ENCODE results near the gene PTPRS.

PTPRS gene

DNA sequence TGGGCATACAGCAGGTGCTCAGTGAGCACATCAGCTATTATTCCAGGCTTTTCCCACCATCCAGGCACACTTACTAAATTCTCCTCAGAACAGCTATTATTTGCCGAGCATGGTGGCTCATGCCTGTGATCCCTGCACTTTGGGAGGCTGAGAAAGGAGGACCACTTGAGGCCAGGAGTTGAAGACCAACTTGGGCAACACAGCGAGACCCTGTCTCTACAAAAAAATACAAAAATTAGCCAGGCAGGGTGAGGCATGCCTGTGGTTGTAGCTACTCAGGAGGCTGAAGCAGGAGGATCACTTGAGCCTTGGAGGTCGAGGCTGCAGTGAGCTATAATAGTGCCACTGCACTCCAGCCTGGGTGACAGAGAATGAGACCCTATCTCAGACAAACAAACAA lies 35.4 kb downstream of the PTPRS start:
- no peak for DNase-seq

DNA sequence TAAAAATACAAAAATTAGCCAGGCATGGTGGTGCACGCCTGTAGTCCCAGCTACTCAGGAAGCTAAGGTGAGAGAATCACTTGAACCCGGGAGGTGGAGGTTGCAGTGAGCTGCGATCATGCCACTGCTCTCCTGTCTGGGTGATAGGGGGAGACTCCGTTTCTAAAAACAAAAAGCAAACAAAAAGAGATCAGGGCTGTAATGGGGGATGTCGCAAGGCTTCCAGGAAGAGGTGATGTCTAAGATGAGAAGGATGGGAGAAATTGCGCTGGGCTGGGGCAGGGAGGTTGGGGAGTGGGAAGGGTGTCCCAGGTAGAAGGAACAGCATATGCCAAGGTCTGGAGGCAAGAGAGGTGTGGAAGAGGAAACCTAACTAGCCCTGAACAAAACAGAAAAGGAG lies 36.1 kb downstream of the PTPRS start:
- no peak for DNase-seq

DNA sequence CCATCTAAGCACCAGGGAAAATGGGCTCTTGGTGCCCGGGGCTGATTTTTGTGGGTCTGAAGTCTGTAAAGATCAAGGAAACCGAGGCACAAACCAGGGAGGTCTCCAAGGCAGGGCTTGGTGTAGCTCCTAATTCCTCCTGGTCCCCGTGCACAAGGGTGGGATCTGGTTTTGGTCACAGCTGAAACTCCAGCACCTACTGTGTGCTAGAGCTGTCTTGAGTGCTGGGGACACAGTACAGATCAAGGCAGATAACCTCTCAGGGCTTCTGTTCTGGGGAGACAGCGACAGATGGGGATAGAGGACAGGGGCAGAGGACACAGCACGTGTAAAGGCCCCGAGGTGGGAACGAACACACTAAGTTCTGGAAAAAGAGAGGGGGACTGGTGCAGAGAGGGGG lies 37.4 kb downstream of the PTPRS start:
- no peak for DNase-seq

DNA sequence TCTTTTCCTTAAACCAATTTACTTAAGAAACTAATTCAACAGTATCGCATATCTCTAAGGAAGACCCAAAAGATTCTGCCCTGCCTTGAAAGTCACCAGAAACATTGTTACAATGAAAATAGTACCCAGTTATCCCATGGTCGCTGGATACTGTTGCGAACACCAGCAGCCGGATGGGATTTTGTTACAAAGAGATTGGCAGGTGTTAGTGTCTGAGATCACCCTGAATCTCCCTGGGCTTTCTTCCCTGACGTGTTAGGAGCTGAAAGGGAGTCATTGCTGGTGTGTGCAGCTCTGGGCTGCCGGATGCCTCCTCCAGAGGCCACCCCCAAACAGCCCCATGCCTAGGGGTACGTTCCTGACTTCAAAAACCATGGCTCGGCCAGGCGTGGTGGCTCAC lies 38.2 kb downstream of the PTPRS start:
- no peak for DNase-seq

DNA sequence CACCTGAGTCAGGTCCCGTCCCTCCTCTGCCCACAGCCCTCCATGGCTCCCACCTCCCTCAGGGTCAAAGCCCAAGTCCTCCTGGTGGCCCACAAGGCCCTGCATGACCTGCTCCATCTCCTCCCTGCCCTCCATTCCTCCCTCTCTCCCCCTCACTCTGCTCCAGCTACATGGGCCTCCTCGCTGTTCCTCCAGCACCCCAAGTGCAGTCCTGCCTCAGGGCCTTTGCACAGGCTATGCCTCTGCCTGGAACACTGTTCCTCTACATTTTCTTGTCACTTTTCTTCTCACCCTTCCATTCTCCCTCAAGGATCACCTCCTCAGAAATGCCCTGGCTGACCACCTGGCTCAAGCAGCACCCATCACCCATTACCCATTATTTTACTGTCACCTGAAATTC lies 41.5 kb downstream of the PTPRS start:
- DNase-seq = no peak

DNA sequence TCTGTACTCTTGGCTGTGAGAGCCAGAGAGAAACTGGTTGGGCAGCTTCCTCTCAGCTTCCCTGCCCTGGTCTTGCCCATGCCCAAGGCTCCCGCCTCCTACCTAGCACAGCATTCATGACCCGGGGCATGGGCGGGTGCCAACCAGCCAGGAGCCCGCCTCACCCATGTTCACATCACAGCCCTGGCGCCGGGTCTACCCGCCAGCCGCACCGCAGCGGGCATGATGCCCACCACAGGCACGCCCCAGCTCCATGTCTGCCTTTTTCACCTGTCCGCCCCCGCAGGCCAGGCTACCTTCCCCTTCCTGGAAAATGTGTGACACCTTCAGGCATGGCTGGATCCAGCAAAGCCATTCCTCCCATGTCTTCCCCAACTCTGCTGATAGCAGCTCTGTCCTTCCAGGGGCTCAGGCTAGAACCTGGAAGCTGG lies 42.1 kb downstream of the PTPRS start:
- DNase-seq = no peak

DNA sequence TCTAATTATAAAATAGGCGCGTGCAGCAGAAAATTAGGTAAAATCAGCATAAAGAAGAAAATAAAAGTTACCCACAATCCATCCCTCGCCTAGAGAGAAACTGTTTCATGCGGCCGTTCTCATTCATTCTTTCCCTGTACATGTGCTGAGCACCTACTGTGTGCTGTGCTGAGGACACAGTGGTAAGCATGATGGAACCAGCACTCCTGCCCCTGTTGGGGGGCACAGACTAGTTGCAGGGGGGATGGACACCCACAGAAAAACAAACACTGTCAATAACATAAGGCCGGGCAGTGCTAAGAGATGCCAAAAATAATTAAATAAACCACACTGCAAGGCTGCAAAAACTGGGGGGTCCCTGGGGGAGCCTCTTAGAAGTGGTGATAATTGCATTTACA lies 43.3 kb downstream of the PTPRS start:
- no peak for DNase-seq

DNA sequence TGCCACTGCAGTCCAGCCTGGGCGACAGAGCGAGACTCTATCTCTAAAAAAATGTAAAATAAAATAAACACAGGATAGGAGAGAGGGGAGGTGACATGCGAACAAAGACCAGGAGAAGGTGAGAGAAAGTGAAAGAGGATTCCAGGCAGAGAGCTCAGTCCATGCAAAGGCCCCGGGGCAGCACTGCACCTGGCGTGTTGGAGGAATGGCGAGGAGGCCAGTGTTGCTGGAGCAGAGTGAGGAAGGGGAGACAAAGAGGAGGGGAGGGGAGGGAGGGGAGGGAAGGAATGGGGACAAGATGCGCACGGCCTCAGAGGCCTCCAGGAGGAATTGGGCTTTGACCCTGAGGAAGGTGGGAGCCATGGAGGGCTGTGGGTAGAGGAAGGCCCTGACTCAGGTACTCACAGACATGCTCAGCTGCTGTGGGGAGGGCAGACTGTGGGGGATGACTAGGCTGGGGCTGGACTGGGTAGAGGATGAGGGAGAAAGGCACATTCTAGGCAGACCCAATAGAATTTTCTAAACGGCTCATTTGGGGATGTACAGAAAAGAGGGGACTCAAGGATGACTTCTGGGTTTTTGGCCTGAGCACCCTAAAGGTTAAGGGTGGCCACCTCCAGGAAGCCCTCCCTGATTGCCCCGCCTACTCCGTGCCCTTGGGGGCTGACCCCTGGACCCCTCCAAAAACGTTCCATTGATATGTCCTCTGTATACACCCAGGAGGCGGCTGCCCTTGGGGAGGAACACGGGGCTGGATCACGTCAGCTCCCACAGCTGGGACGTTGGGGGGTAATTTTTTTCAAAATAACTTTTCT lies 43.9 kb downstream of the PTPRS start:
- no peak for DNase-seq

DNA sequence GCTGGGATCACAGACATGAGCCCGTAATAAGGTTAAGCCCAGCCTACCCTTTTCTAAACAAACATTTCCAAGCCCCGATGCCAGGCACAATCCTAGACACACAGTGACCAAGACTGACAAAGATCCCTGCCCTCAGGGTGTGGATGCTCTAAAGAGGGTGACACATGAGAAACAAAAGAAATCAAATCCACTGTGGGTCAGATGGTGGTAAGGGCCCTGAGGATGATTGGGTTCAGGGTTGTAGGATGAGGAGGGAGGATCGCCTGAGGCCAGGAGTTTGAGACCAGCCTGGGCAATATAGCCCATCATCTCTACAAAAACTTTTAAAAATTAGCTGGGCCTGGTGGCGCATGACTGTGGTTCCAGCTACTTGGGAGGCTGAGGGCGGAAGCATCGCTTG lies 44.6 kb downstream of the PTPRS start:
- DNase-seq = no peak

DNA sequence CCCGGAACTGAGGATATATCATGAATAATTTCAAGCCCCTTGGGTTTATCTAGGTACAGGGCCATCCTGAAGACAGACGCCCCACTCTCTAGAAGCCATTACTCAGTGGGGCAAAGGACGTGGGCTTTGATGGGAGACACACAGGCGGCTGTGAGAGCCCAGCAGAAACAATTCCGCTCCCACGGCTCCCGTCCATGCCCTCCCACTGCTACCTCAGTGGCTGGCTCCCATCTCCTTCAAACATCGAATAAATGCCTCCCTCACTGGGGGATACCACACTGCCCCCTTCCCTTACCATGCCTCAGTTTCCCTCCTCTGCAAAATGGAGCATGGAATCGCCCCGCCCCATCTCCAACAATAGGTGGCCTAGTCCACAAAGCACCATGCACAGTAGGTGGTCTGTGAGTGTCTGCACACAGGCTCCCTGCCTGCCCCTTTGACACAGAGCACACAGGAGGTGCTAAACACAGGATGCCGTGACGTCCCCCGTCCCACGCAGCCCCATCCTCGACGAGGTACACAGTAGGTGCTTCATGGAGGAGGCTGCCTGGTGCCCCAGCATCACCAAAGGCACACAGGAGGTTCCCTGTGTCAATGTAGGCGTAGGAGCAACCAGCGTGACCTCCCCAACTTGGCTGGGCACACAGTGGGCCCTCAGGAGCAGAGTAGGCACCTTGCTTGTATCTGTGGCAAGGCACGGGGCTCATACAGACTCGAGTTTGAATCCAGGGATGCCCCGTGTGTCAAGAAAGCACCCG lies 46.0 kb downstream of the PTPRS start:
- no peak for DNase-seq

DNA sequence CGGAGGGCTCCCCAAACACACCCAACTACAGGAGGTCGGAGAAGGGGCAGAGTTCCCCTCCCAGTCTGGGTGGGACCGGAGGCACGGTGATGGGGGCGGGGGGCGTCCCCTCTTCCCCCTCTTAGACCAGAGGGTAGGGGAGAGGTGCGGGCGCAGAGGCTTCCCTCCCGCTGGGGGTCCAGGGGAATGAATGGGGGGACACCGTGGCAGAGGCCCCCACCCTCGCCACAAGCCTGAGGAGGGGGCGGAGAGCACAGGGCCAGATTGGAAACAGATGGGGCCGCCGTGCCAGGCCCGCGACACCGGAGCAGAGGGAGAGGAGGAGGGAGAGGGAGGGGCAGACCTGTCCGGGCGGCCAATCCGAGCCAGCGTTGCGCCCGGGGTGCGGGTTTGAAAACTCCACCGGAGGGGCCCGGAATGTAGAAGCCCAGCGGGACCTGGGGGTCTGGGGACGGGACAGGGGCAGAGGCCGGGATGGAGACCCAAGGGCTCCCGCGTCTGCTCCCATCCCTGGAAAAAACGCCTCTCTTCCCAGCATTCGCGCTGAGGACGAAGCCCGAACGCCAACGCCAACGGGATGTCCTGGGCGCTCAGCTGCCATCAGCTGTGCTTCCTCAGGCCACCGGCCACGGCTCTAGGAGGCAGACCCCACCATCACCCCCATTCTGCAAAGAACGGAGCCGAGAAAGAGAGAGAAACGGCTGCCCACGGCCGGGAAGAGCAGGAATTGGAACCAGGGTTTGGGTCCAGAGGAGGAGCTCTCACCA lies 46.8 kb downstream of the PTPRS start:
- no peak for DNase-seq

DNA sequence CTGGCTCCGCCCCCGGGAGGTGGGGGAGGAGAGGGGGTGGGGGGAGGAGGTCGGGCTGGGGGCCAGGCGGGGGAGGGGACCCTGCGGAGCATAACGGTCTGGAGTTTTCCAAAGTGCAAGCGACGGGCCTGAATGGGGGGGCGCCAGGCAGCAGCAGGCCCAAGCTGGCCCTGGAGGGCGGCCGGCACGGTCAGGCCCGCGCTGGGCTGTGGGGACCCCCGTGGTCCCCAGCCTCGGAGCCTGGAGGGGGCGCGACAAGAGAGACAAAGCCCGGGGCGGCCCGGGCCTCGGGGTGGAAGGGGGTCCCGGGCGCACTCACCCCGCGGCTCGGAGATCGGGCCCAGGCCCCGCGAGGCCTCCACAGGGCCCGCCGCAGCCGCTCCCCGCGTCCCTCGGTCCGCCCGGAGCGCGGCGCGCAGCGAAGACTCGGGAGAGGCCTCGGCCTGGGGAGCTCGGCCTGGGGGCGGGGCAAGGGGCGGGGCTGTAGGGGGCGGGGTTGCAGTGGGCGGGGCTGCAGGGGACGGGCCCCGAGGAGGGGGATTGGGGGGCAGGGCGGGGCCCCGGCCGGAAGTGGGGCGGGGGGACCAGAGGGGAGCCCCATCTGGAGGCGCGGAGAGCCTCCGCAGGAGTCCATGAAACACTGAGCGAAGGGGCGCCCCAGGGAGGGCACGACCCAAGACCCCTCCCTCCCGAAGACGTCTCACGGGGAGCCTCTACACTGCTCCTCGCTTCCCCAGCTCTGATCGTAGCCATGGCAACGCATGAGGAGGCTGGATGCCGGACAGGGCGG lies 47.6 kb downstream of the PTPRS start:
- DNase-seq = peak; percentile 59

DNA sequence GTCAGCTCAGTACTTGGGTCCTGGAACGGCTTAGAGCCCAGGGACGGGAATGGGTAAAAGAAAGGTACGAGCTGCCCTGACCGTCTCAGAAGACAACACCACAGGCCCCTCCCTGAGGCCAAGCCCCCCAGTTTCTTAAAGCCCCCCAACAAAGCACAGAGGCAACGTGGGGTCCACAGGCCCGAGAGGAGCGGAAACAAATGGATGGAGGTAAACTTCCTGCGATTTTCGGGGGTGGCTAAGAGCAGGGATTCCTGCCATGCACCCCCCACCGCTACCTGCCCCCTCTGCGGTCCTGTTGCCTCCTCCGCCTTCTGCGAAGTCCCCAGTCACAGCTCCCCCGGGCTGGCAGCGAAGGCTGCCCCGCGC lies 48.2 kb downstream of the PTPRS start:
- no peak for DNase-seq

DNA sequence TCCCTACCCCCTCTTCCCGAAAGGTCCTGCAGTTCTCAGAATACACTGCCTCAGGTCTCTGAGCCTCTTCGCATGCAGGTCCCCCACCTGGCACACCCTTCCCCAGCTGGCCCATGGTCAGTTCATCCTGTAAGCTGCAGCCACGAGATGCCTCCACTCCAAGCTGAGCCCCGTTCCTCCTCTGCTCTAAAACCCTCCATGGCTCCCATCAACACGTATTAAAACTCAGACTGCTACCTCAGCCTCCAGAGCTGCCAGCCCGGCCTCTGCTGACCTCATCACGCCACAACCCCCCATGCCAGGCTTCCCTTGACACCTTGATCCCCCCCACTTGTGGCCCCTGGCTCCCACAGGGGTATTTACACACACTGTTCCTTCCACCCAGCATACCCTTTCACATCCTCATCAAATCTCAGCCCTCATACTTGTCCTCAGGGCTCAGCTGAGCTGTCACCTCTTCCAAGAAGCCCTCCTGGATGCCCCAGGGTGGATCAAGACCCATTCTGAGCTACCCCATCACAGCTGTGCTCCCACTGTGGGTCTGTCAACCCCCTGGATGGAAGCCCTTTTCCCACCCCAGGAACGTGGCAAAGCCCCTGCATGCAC lies 48.9 kb downstream of the PTPRS start:
- no peak for DNase-seq
